T-cell (primary cell): ENCODE results near the gene EHF. TPM values are rescaled to one million over a fixed set of nuclear protein-coding genes. Genes with fewer than 3 reads are reported as not detected.

Source experiments
- ATAC-seq, 4 experiments: fragments of 200-7000 bp in 3 of 4; fragments of 150-1000 bp in 1 of 4; cut with Tn5 transposase; replicated peaks in 1 of 4; 1 replicate in 3 of 4; 2 replicates in 1 of 4; pipeline ENCODE4 v1.10.0; 2021; ENCODE audit warnings: moderate library complexity in 3 of 4, mild to moderate bottlenecking in 2 of 4, moderate number of reproducible peaks in 1 of 4
- CTCF ChIA-PET, 2 donors: fragments of 300-600 bp; sonication (Branson Sonifier 250); formaldehyde crosslinking; loops; one replicate each; lab custom pipeline; 2022; ENCODE audit warnings: antibody characterized with exemption in 2 of 2; lab: Charles Lee
- POLR2A ChIA-PET, 2 donors: fragments of 300-600 bp; sonication (Branson Sonifier 250); formaldehyde crosslinking; loops; one replicate each; lab custom pipeline; 2022; ENCODE audit warnings: antibody characterized with exemption in 2 of 2; lab: Charles Lee
- DNase-seq, 35 experiments: peaks; one replicate each; pipeline versions ENCODE4 v3.0.0 to v3.0.0-alpha.2; 2013 to 2023
- H3K27ac ChIP-seq: one replicate; pipeline ENCODE4 v1.5.1; 2013; ENCODE audit warnings: low read length
- H3K27me3 ChIP-seq, 2 experiments: replicated peaks in 1 of 2; 1 replicate in 1 of 2; 2 replicates in 1 of 2; pipeline versions ENCODE4 v1.6.1 to v1.7.0; 2013; ENCODE audit warnings: low read length in 1 of 2, mixed read lengths in 1 of 2; ENCODE audit not compliant: control insufficient read depth in 2 of 2, insufficient read depth in 2 of 2; ENCODE audit errors: extremely low read depth in 1 of 2
- H3K36me3 ChIP-seq, 2 donors: 1 replicate in 1 of 2; 2 replicates in 1 of 2; pipeline versions ENCODE4 v1.6.1 to v1.7.0; 2013; ENCODE audit warnings: low read length in 1 of 2; ENCODE audit not compliant: control insufficient read depth in 2 of 2, insufficient read depth in 1 of 2; ENCODE audit errors: extremely low read depth in 1 of 2
- H3K4me1 ChIP-seq, 2 experiments: 1 replicate in 1 of 2; 2 replicates in 1 of 2; pipeline versions ENCODE4 v1.6.1 to v1.7.0; 2013; ENCODE audit warnings: low read length in 2 of 2, mixed read lengths in 1 of 2; ENCODE audit not compliant: insufficient read depth in 2 of 2, control insufficient read depth in 1 of 2; ENCODE audit errors: extremely low read depth in 1 of 2
- H3K4me3 ChIP-seq, 2 donors: 1 replicate in 1 of 2; 2 replicates in 1 of 2; pipeline versions ENCODE4 v1.5.1 to v1.7.0; 2013; ENCODE audit warnings: mild to moderate bottlenecking in 2 of 2, low read length in 1 of 2, moderate library complexity in 1 of 2; ENCODE audit not compliant: control insufficient read depth in 1 of 2; ENCODE audit errors: extremely low read depth in 1 of 2
- H3K9me3 ChIP-seq: 2 replicates; pipeline ENCODE4 v1.7.0; 2013
- H3K27ac Mint-ChIP-seq, 2 donors: one replicate each; pipeline ENCODE4 v1.8.0; 2020 to 2021; ENCODE audit warnings: mild to moderate bottlenecking in 2 of 2, mixed read lengths in 2 of 2
- H3K27me3 Mint-ChIP-seq, 2 donors: one replicate each; pipeline ENCODE4 v1.8.0; 2021 to 2022; ENCODE audit warnings: mixed read lengths in 2 of 2
- H3K36me3 Mint-ChIP-seq: one replicate; pipeline ENCODE4 v1.8.0; 2021; ENCODE audit warnings: mixed read lengths
- H3K4me1 Mint-ChIP-seq, 3 donors: one replicate each; pipeline ENCODE4 v1.8.0; 2020 to 2022; ENCODE audit warnings: mixed read lengths in 3 of 3, mild to moderate bottlenecking in 1 of 3
- H3K4me3 Mint-ChIP-seq, 3 donors: one replicate each; pipeline ENCODE4 v1.8.0; 2020 to 2022; ENCODE audit warnings: mild to moderate bottlenecking in 3 of 3, mixed read lengths in 3 of 3, moderate library complexity in 3 of 3
- H3K9me3 Mint-ChIP-seq, 3 donors: one replicate each; pipeline ENCODE4 v1.8.0; 2020 to 2022; ENCODE audit warnings: mixed read lengths in 3 of 3
- WGBS: methylation state at CpG from one replicate; pipeline ENCODE4 v1.1.5; 2013; ENCODE audit warnings: missing lambda C conversion rate; ENCODE audit not compliant: insufficient coverage; 5-methylcytosine and 5-hydroxymethylcytosine counted together
- total RNA-seq, 35 experiments: library from RNA in 6 of 35; stranded (reverse) in 6 of 35; fragments of 120-200 nt in 1 of 35; gene quantifications; one replicate each; pipeline versions ENCODE4 v1.2.1 to v1.2.4 and lab custom pipeline; 2013 to 2026

Gene EHF
- total RNA-seq, 5 donors from 2014 or later (not counting 1 experiment from before 2014, with no cell fraction given) = 0.30 to 0.47 (median 0.43) TPM; not detected in 2

DNA sequence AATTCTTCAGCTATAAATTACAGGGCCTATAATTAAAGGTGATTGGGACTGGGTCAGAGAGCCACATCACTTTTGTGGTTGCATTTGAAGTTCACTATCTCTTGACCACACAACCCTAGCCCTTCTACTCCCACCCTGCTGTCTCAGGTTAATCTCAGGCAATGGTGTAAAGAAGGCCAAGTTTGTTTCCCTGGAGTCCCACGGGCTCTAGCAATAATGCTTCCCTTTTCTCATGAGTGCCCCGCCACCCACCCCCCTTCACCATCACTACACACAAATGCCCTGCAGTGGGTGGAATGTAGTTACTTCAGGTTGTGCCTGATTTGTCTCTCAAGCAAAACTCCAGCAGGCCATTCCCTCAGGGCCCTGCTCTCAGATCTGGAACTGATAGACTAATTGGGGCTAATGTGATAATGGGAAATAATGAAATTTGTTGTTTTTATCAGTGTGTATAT lies 1.8 kb upstream of the EHF start:
- no peak overlapping the region for H3K4me3 Mint-ChIP-seq
- ChIA-PET POLR2A (interaction anchor here in 1 of 2 donors (1.2 kb wide), 1 partner anchor 172 kb away, joined by 3 read pairs; no protein-coding TSS in a partner anchor), CTCF (no interaction called here)
- Histone ChIP-seq H3K9me3 (no peaks in the 10 kb centered on the region), H3K27ac (no peak overlapping the region), H3K36me3 (no peaks in the 10 kb centered on the region), H3K27me3 (peaks cover 0 to 7% of the 10 kb centered on the region in 2 experiments), H3K4me1 (peaks cover 0 to 7% of the 10 kb centered on the region in 2 experiments), H3K4me3 (no peak overlapping the region)
- DNase-seq (no peak), ATAC-seq (no peak)
- H3K36me3 Mint-ChIP-seq = no peaks in the 10 kb centered on the region
- peaks cover 0 to 7% (median 1%) of the 10 kb centered on the region in 3 donors for H3K4me1 Mint-ChIP-seq
- no CpG with 5 or more reads among the region's 2 CpGs for WGBS
- H3K27ac Mint-ChIP-seq = no peak overlapping the region
- H3K9me3 Mint-ChIP-seq = no peaks in the 10 kb centered on the region
- H3K27me3 Mint-ChIP-seq = peaks cover 17% of the 10 kb centered on the region in 2 donors

GRCh38 chr11:34620202-34620601 lies 691 bp upstream of the EHF start:
- CTCF ChIA-PET = no interaction called here

DNA sequence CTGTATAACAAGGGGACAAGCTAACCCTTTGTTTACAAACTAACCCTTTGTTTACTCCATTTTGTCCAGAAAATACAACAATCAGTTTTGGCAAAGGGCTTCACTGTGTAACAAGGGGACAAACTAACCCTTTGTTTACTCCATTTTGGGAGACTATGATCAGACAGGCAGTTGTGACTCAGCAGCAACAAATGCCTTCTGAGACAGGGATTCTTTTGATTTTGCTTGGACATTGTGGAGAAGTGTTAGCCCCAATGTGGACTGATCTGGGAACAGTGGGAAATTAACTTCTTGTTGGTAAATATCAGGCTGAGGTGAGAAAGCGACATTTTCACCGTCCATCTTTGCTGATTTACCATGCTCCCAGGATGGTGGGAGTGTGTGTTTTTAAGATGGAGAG lies 983 bp downstream of the EHF start:
- H3K36me3 ChIP-seq = no peaks in the 10 kb centered on the region
- peaks cover 23 to 25% of the 10 kb centered on the region in 2 donors for H3K27me3 Mint-ChIP-seq
- H3K27ac ChIP-seq = no peak overlapping the region
- no peak overlapping the region for H3K27ac Mint-ChIP-seq
- no peaks in the 10 kb centered on the region for H3K9me3 Mint-ChIP-seq
- no peak overlapping the region for H3K4me3 Mint-ChIP-seq
- POLR2A ChIA-PET = no interaction called here
- no peak for ATAC-seq
- peaks cover 0 to 14% of the 10 kb centered on the region in 2 experiments for H3K27me3 ChIP-seq
- H3K4me1 Mint-ChIP-seq = peaks cover 0 to 4% (median 0%) of the 10 kb centered on the region in 3 donors
- H3K4me3 ChIP-seq = no peak overlapping the region
- peaks cover 0 to 9% of the 10 kb centered on the region in 2 experiments for H3K4me1 ChIP-seq
- CTCF ChIA-PET = no interaction called here
- no peaks in the 10 kb centered on the region for H3K9me3 ChIP-seq
- H3K36me3 Mint-ChIP-seq = no peaks in the 10 kb centered on the region
- no peak for DNase-seq
- WGBS = 93% methylated on average over 2 of the region's 2 CpGs

More at GRCh38 chr11:34620202-34620601, 691 bp upstream of the EHF start:
- Histone ChIP-seq H3K9me3 (no peaks in the 10 kb centered on the region), H3K27ac (no peak overlapping the region), H3K27me3 (peaks cover 0 to 11% of the 10 kb centered on the region in 2 experiments), H3K4me1 (peaks cover 0 to 9% of the 10 kb centered on the region in 2 experiments), H3K4me3 (no peak overlapping the region), H3K36me3 (no peaks in the 10 kb centered on the region)
- Mint-ChIP-seq H3K4me1 (peaks cover 0 to 4% (median 0%) of the 10 kb centered on the region in 3 donors), H3K36me3 (no peaks in the 10 kb centered on the region), H3K27ac (no peak overlapping the region), H3K4me3 (no peak overlapping the region), H3K27me3 (peaks cover 17 to 18% of the 10 kb centered on the region in 2 donors), H3K9me3 (no peaks in the 10 kb centered on the region)
- DNase-seq (no peak), ATAC-seq (no peak)
- POLR2A ChIA-PET = no interaction called here
- WGBS = no CpG with 5 or more reads among the region's 2 CpGs

DNA sequence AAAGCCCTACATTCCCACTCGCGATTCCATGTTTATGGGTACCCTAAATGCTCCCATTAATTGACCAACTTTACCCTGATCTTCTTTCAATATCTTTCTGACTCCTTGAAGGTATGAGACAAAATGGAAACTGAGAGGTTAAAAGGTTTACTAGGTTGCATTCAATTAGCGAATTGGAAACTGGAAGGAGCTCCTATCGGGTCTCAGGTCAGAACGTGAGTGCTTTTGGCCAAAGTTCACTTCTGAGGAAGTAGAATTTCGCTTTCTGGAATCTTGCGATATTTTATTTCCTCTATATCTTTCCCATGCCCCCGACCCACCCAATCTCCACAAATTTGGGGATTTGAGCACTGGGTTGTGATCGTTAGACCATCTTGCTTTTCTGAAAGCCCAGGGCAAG lies 2.6 kb downstream of the EHF start:
- Histone ChIP-seq H3K9me3 (no peaks in the 10 kb centered on the region), H3K27me3 (peaks cover 0 to 14% of the 10 kb centered on the region in 2 experiments), H3K27ac (no peak overlapping the region), H3K4me3 (no peak overlapping the region), H3K36me3 (no peaks in the 10 kb centered on the region), H3K4me1 (peaks cover 0 to 9% of the 10 kb centered on the region in 2 experiments)
- peaks cover 0 to 4% (median 0%) of the 10 kb centered on the region in 3 donors for H3K4me1 Mint-ChIP-seq
- H3K27ac Mint-ChIP-seq = no peak overlapping the region
- ChIA-PET POLR2A (interaction anchor here in 1 of 2 donors (1.2 kb wide), 1 partner anchor 27 kb away, joined by 5 read pairs; no protein-coding TSS in a partner anchor), CTCF (no interaction called here)
- ATAC-seq (no peak), DNase-seq (no peak)
- peaks cover 24 to 25% of the 10 kb centered on the region in 2 donors for H3K27me3 Mint-ChIP-seq
- H3K4me3 Mint-ChIP-seq = no peak overlapping the region
- no peaks in the 10 kb centered on the region for H3K9me3 Mint-ChIP-seq
- no peaks in the 10 kb centered on the region for H3K36me3 Mint-ChIP-seq
- 64% methylated on average over 3 of the region's 9 CpGs for WGBS

DNA sequence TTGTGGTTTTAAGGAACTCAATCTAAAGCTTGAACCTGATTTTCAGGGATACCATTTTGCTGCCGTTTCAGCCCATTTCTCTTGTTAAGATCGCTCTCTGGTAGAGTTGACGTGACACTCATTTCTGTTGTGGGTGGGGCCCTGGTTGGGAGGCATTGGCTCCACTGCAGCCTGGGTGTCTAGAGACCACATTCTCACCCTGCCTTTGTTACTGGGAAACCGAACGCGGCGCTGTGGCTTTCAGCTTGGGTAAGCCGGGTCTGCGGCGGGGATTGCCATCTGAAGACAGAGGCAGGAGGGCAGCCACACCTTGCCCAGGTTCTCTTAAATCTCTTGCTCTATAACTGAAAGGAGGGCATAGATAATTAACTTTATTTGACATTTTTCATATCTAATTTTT lies 3.2 kb downstream of the EHF start:
- Histone ChIP-seq H3K4me1 (peaks cover 0 to 9% of the 10 kb centered on the region in 2 experiments), H3K27me3 (peaks cover 0 to 14% of the 10 kb centered on the region in 2 experiments), H3K36me3 (no peaks in the 10 kb centered on the region), H3K4me3 (no peak overlapping the region), H3K9me3 (no peaks in the 10 kb centered on the region), H3K27ac (no peak overlapping the region)
- Mint-ChIP-seq H3K27me3 (peaks cover 24 to 25% of the 10 kb centered on the region in 2 donors), H3K4me1 (peaks cover 0 to 4% (median 0%) of the 10 kb centered on the region in 3 donors), H3K4me3 (peak overlapping the region in 1 of 3 donors; percentile 35), H3K36me3 (no peaks in the 10 kb centered on the region), H3K9me3 (no peaks in the 10 kb centered on the region), H3K27ac (peak overlapping the region in 1 of 2 donors; percentile 28)
- POLR2A ChIA-PET = interaction anchor here in 1 of 2 donors (1.2 kb wide), 1 partner anchor 26 kb away, joined by 5 read pairs; no protein-coding TSS in a partner anchor
- DNase-seq (peak in 30 of 35 experiments; percentile 5 to 60 (median 20)), ATAC-seq (peak in 3 of 4 experiments; percentile 34 to 63 (median 47))
- 40% methylated on average over 3 of the region's 10 CpGs for WGBS
- CTCF ChIA-PET = interaction anchor here in 1 of 2 donors (0.5 kb wide), 1 partner anchor 864 kb away, joined by 6 read pairs; no protein-coding TSS in a partner anchor

DNA sequence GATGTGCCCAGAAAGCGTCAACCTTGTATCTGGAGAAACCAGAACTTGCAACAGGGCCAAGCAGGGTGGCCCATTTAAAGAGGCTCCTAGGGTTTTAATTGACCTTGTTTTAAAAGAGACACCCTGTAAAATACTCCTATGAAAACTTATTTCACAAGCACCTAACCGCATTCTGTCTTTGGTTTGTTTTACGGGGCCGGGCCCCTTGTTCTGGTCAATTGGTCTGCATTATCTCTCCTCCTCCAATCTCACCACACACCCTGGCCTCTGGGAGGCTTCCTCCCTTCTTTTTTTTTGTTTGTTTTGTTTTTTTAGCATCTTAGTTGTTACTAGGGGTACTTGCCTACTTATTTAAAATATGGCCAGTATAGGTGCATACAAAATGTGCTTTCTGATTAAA lies 4.7 kb downstream of the EHF start:
- H3K9me3 ChIP-seq = no peaks in the 10 kb centered on the region
- H3K4me3 ChIP-seq = no peak overlapping the region
- ChIA-PET CTCF (no interaction called here), POLR2A (interaction anchor here in 1 of 2 donors (0.6 kb wide), 1 partner anchor 10 kb away, joined by 4 read pairs; no protein-coding TSS in a partner anchor)
- peaks cover 24 to 25% of the 10 kb centered on the region in 2 donors for H3K27me3 Mint-ChIP-seq
- DNase-seq (no peak), ATAC-seq (no peak)
- H3K4me1 Mint-ChIP-seq = peaks cover 0 to 4% (median 0%) of the 10 kb centered on the region in 3 donors
- H3K36me3 ChIP-seq = no peaks in the 10 kb centered on the region
- no peaks in the 10 kb centered on the region for H3K9me3 Mint-ChIP-seq
- H3K27me3 ChIP-seq = peaks cover 0 to 14% of the 10 kb centered on the region in 2 experiments
- H3K27ac ChIP-seq = no peak overlapping the region
- H3K4me3 Mint-ChIP-seq = no peak overlapping the region
- H3K27ac Mint-ChIP-seq = no peak overlapping the region
- no peaks in the 10 kb centered on the region for H3K36me3 Mint-ChIP-seq
- 100% methylated on average over 2 of the region's 4 CpGs for WGBS
- peaks cover 0 to 9% of the 10 kb centered on the region in 2 experiments for H3K4me1 ChIP-seq
